Neuronal stem cell (in vitro differentiated cells): Measurements from ENCODE around the gene GPR143.
"Not testable (repeated sequence)": the region's sequence is repeated elsewhere in the genome, so short reads cannot be mapped to it uniquely, and the experiment has no call there.

Experiments
- DNase-seq: peaks from one replicate; pipeline ENCODE4 v3.0.0-alpha.2; 2013; ENCODE audit warnings: low spot score
- H2AFZ ChIP-seq: one replicate; pipeline ENCODE4 v1.6.1; 2013; ENCODE audit warnings: mild to moderate bottlenecking, low read length, inconsistent platforms
- H2AK5ac ChIP-seq: 2 replicates; pipeline ENCODE4 v1.6.1; 2013; ENCODE audit warnings: low read depth, mild to moderate bottlenecking, inconsistent platforms, low read length, moderate library complexity, mixed read lengths
- H2BK120ac ChIP-seq: 2 replicates; pipeline ENCODE4 v1.6.1; 2013; ENCODE audit warnings: low read depth, mild to moderate bottlenecking, inconsistent platforms, low read length, moderate library complexity, mixed read lengths
- H2BK12ac ChIP-seq: one replicate; pipeline ENCODE4 v1.6.1; 2013; ENCODE audit warnings: low read length, inconsistent platforms
- H2BK15ac ChIP-seq: 2 replicates; pipeline ENCODE4 v1.6.1; 2013; ENCODE audit warnings: mild to moderate bottlenecking, low read length, inconsistent platforms, mixed read lengths
- H2BK5ac ChIP-seq: one replicate; pipeline ENCODE4 v1.6.1; 2013; ENCODE audit warnings: inconsistent platforms, mild to moderate bottlenecking, low read length, moderate library complexity
- H3K14ac ChIP-seq: one replicate; pipeline ENCODE4 v1.6.1; 2013; ENCODE audit warnings: low read length, inconsistent platforms
- H3K18ac ChIP-seq: 2 replicates; pipeline ENCODE4 v1.6.1; 2013; ENCODE audit warnings: low read length, inconsistent platforms
- H3K23ac ChIP-seq: 2 replicates; pipeline ENCODE4 v1.6.1; 2013; ENCODE audit warnings: low read depth, mild to moderate bottlenecking, mixed read lengths, low read length, inconsistent platforms; ENCODE audit not compliant: poor library complexity
- H3K27ac ChIP-seq: replicated peaks from 3 replicates; pipeline ENCODE4 v1.5.1; 2013; ENCODE audit warnings: low read length, inconsistent platforms
- H3K27me3 ChIP-seq, 3 experiments: 2 replicates each; pipeline ENCODE4 v1.6.1; 2013; ENCODE audit warnings: low read length in 3 of 3, mild to moderate bottlenecking in 2 of 3, inconsistent platforms in 1 of 3, low read depth in 1 of 3, mixed read lengths in 1 of 3, moderate library complexity in 1 of 3; ENCODE audit not compliant: control insufficient read depth in 3 of 3, insufficient read depth in 3 of 3
- H3K36me3 ChIP-seq, 2 donors: replicated peaks in 1 of 2; 2 replicates each; pipeline ENCODE4 v1.6.1; 2013; ENCODE audit warnings: low read length in 2 of 2; ENCODE audit not compliant: control insufficient read depth in 2 of 2, insufficient read depth in 2 of 2
- H3K4ac ChIP-seq: 2 replicates; pipeline ENCODE4 v1.6.1; 2013; ENCODE audit warnings: inconsistent platforms, mild to moderate bottlenecking, low read length, moderate library complexity
- H3K4me1 ChIP-seq, 2 donors: 1 replicate in 1 of 2; 2 replicates in 1 of 2; pipeline ENCODE4 v1.6.1; 2013; ENCODE audit warnings: low read length in 2 of 2, low read depth in 1 of 2; ENCODE audit not compliant: control insufficient read depth in 2 of 2, insufficient read depth in 1 of 2
- H3K4me2 ChIP-seq: one replicate; pipeline ENCODE4 v1.6.1; 2013; ENCODE audit warnings: mild to moderate bottlenecking, low read length, inconsistent platforms; ENCODE audit not compliant: insufficient read depth, poor library complexity, severe bottlenecking
- H3K4me3 ChIP-seq, 2 donors: 2 replicates each; pipeline ENCODE4 v1.5.1; 2013; ENCODE audit warnings: low read length in 2 of 2, mild to moderate bottlenecking in 2 of 2, inconsistent platforms in 1 of 2, moderate library complexity in 1 of 2
- H3K79me1 ChIP-seq: one replicate; pipeline ENCODE4 v1.6.1; 2013; ENCODE audit warnings: low read depth, mild to moderate bottlenecking, inconsistent platforms, low read length, moderate library complexity
- H3K9ac ChIP-seq: one replicate; pipeline ENCODE4 v1.6.1; 2013; ENCODE audit warnings: mild to moderate bottlenecking, low read depth, low read length, inconsistent platforms; ENCODE audit not compliant: poor library complexity
- H3K9me3 ChIP-seq, 2 donors: replicated peaks in 1 of 2; 2 replicates each; pipeline versions ENCODE3 to v1.6.1; 2013; ENCODE audit warnings: low read length in 2 of 2, mild to moderate bottlenecking in 2 of 2, inconsistent platforms in 1 of 2, low read depth in 1 of 2, mixed read lengths in 1 of 2, moderate library complexity in 1 of 2; ENCODE audit not compliant: control insufficient read depth in 2 of 2, insufficient read depth in 1 of 2
- H4K8ac ChIP-seq: one replicate; pipeline ENCODE4 v1.6.1; 2013; ENCODE audit warnings: low read depth, mild to moderate bottlenecking, inconsistent platforms, low read length, moderate library complexity
- H4K91ac ChIP-seq: one replicate; pipeline ENCODE4 v1.6.1; 2013; ENCODE audit warnings: low read length, low read depth, mild to moderate bottlenecking, inconsistent platforms; ENCODE audit not compliant: poor library complexity
- WGBS, 2 donors: extraction: QIAGEN DNeasy Blood & Tissue Kit; methylation state at CpG; one replicate each; pipeline ENCODE4 v1.1.7; 2013; ENCODE audit warnings: missing lambda C conversion rate in 2 of 2, mixed read lengths in 1 of 2; ENCODE audit not compliant: insufficient read length in 2 of 2, insufficient replicate concordance in 1 of 2; ENCODE audit errors: extremely low coverage in 2 of 2; 5-methylcytosine and 5-hydroxymethylcytosine counted together

Gene GPR143

GRCh38 chrX:9770319-9770718 is 4.7 kb upstream of the GPR143 start:
- Histone ChIP-seq H3K36me3 (no peaks in the 10 kb centered on the region), H3K4ac (no peak overlapping the region), H2AK5ac (no peak overlapping the region), H2BK120ac (no peak overlapping the region), H2AFZ (no peak overlapping the region), H3K27me3 (no peaks in the 10 kb centered on the region), H2BK12ac (no peak overlapping the region), H3K4me2 (no peak overlapping the region), H3K4me3 (no peak overlapping the region), H3K9ac (no peak overlapping the region), H3K4me1 (peaks cover 0 to 4% of the 10 kb centered on the region in 2 donors), H3K18ac (no peak overlapping the region), H2BK5ac (no peak overlapping the region), H3K23ac (no peak overlapping the region), H4K8ac (no peak overlapping the region), H3K79me1 (no peaks in the 10 kb centered on the region), H4K91ac (no peak overlapping the region), H3K14ac (no peak overlapping the region), H3K27ac (no peak overlapping the region), H2BK15ac (no peak overlapping the region), H3K9me3 (no peaks in the 10 kb centered on the region)
- no CpG with 5 or more reads among the region's 1 CpG for WGBS, 2 donors
- DNase-seq: no peak

- H4K91ac ChIP-seq, H3K36me3 ChIP-seq, H3K9ac ChIP-seq, H2BK12ac ChIP-seq, H3K18ac ChIP-seq, H3K79me1 ChIP-seq, H2BK15ac ChIP-seq, H3K4me2 ChIP-seq, DNase-seq, H2BK5ac ChIP-seq, H4K8ac ChIP-seq, H3K23ac ChIP-seq, H3K9me3 ChIP-seq, H2AFZ ChIP-seq, H3K27ac ChIP-seq, H2BK120ac ChIP-seq, H3K27me3 ChIP-seq, H3K4me3 ChIP-seq, H3K4me1 ChIP-seq, H3K4ac ChIP-seq, H2AK5ac ChIP-seq, H3K14ac ChIP-seq: not testable (repeated sequence)
- WGBS, 2 donors: no CpG with 5 or more reads among the region's 5 CpGs
Measured at GRCh38 chrX:9768321-9768839, 2.7 kb upstream of the GPR143 start.

- Histone ChIP-seq H2BK120ac (no peak overlapping the region), H3K79me1 (no peaks in the 10 kb centered on the region), H2BK5ac (no peak overlapping the region), H3K36me3 (no peaks in the 10 kb centered on the region), H2BK15ac (no peak overlapping the region), H3K23ac (no peak overlapping the region), H3K9me3 (no peaks in the 10 kb centered on the region), H3K4me2 (no peak overlapping the region), H3K4me1 (peaks cover 0 to 4% of the 10 kb centered on the region in 2 donors), H3K4me3 (no peak overlapping the region), H2BK12ac (no peak overlapping the region), H4K91ac (no peak overlapping the region), H3K4ac (no peak overlapping the region), H4K8ac (no peak overlapping the region), H3K9ac (no peak overlapping the region), H3K27me3 (no peaks in the 10 kb centered on the region), H3K14ac (no peak overlapping the region), H3K27ac (no peak overlapping the region), H2AK5ac (no peak overlapping the region), H2AFZ (peak overlapping the region; percentile 64), H3K18ac (no peak overlapping the region)
- no peak for DNase-seq
- WGBS, 2 donors: no CpG with 5 or more reads among the region's 6 CpGs
Measured at GRCh38 chrX:9767375-9767774, 1.7 kb upstream of the GPR143 start.

GRCh38 chrX:9765072-9765736 is 443 bp downstream of the GPR143 start:
- Histone ChIP-seq H2BK120ac (no peak overlapping the region), H3K23ac (no peak overlapping the region), H3K27ac (no peak overlapping the region), H3K36me3 (no peaks in the 10 kb centered on the region), H3K4me3 (peak overlapping the region in 1 of 2 donors; percentile 72), H3K4me1 (peaks cover 0 to 4% of the 10 kb centered on the region in 2 donors), H3K9me3 (no peaks in the 10 kb centered on the region), H2AK5ac (no peak overlapping the region), H4K8ac (peak overlapping the region; percentile 65), H4K91ac (no peak overlapping the region), H2BK5ac (no peak overlapping the region), H2BK15ac (no peak overlapping the region), H3K4me2 (peak overlapping the region; percentile 49), H2AFZ (no peak overlapping the region), H3K18ac (peak overlapping the region; percentile 95), H3K14ac (peak overlapping the region; percentile 94), H3K79me1 (no peaks in the 10 kb centered on the region), H3K9ac (peak overlapping the region; percentile 88), H3K4ac (no peak overlapping the region), H3K27me3 (no peaks in the 10 kb centered on the region), H2BK12ac (peak overlapping the region; percentile 58)
- WGBS, 2 donors: no CpG with 5 or more reads among the region's 67 CpGs
- no peak for DNase-seq
